Glutamatergic neuron (in vitro differentiated cells): ENCODE results near the gene DRICH1. TPM values are rescaled to one million over a fixed set of nuclear protein-coding genes. Genes with fewer than 3 reads are reported as not detected.
"Not testable (repeated sequence)": the region's sequence is repeated elsewhere in the genome, so short reads cannot be mapped to it uniquely, and the experiment has no call there.

ENCODE experiments used
- DNase-seq: peaks from one replicate; pipeline ENCODE4 v3.0.0; 2022
- H3K27ac Mint-ChIP-seq: one replicate; pipeline ENCODE4 v1.8.0; 2020; ENCODE audit warnings: mild to moderate bottlenecking, mixed read lengths, inconsistent platforms; ENCODE audit not compliant: unreplicated experiment
- H3K27me3 Mint-ChIP-seq: one replicate; pipeline ENCODE4 v1.8.0; 2020; ENCODE audit warnings: mild to moderate bottlenecking, moderate library complexity, mixed read lengths, inconsistent platforms; ENCODE audit not compliant: unreplicated experiment
- H3K36me3 Mint-ChIP-seq: one replicate; pipeline ENCODE4 v1.8.0; 2020; ENCODE audit warnings: mild to moderate bottlenecking, mixed read lengths, inconsistent platforms; ENCODE audit not compliant: unreplicated experiment
- H3K4me1 Mint-ChIP-seq: one replicate; pipeline ENCODE4 v1.8.0; 2020; ENCODE audit warnings: mild to moderate bottlenecking, low read depth, mixed read lengths, inconsistent platforms; ENCODE audit not compliant: unreplicated experiment
- H3K4me3 Mint-ChIP-seq: one replicate; pipeline ENCODE4 v1.8.0; 2020; ENCODE audit warnings: mild to moderate bottlenecking, mixed read lengths, inconsistent platforms; ENCODE audit not compliant: unreplicated experiment
- H3K9me3 Mint-ChIP-seq: one replicate; pipeline ENCODE4 v1.8.0; 2020; ENCODE audit warnings: mild to moderate bottlenecking, moderate library complexity, mixed read lengths, inconsistent platforms; ENCODE audit not compliant: unreplicated experiment
- CTCF ChIP-seq: fragments of 200-600 bp; sonication (generic); IDR thresholded peaks from one replicate; pipeline ENCODE4 v1.5.0; 2021; ENCODE audit not compliant: partially characterized antibody, unreplicated experiment
- total RNA-seq: library from RNA; stranded (reverse); fragmentation: NEBNext Ultra II Directional; extraction: Animal tissue kit (Norgen Biotek cat#: 25700); gene quantifications from one replicate; pipeline ENCODE4 v1.2.1, GENCODE V29; 2021; ENCODE audit not compliant: unreplicated experiment

Gene DRICH1
- total RNA-seq, 1 donor from 2014 or later = not detected

DNA sequence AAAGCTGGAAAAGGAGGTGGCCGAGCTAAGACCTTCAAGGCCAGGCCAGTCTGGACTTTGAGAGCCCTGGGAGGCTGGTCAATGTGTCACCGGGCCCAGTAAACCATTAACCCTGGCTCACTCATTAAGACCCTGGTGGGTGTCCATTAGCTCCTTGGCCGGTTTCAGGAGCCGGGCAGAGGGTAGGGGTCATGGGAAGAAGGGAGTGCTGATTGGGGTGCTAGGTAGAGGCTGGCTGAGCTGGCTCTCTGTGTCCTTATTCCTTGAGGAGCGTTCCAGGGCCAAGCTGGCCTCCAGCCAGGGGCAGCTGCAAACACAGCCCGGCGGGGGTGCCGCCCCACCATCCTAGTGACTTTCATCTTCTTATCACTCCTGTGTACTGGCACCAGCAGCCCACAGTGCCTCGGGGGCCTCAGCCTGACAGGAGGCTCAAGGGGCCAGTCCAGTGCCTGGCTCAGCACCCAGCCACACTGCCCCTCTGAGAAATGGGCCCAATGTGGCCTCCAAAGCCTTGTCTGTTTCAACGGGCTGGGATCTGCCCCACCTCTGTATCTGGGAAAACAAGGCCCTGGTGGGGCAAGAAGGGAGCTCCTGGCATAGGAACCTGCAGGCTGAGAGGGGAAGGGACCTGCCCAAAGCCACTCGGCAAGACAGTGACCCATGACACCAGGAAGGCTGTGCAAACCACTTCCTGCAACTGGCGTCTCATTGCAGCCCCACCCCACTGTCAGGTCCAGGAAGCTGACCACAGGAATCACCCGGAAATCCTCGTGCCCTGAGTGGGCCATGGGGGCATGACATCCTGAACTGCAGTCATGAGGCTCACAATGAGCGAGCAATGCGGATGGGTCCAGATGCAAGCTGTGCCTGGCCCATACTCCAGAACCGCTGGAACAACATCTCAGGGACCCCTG, 43.6 kb upstream of the DRICH1 start:
- H3K27ac Mint-ChIP-seq = no peak overlapping the region

GRCh38 chr22:23674886-23675501, 42.9 kb upstream of the DRICH1 start:
- DNase-seq = peak; percentile 6
- not testable (repeated sequence) for H3K4me1 Mint-ChIP-seq, H3K4me3 Mint-ChIP-seq, H3K36me3 Mint-ChIP-seq, H3K9me3 Mint-ChIP-seq, H3K27ac Mint-ChIP-seq
- peaks cover 12% of the 10 kb centered on the region for H3K27me3 Mint-ChIP-seq

More for the DNA sequence above, 43.6 kb upstream of the DRICH1 start:
- DNase-seq = peak; percentile 5
- TF ChIP-seq CTCF = no peak
- no peak overlapping the region for H3K4me3 Mint-ChIP-seq
- peaks cover 8% of the 10 kb centered on the region for H3K4me1 Mint-ChIP-seq
- peaks cover 12% of the 10 kb centered on the region for H3K27me3 Mint-ChIP-seq
- H3K36me3 Mint-ChIP-seq = no peaks in the 10 kb centered on the region
- H3K9me3 Mint-ChIP-seq = peaks cover 8% of the 10 kb centered on the region

DNA sequence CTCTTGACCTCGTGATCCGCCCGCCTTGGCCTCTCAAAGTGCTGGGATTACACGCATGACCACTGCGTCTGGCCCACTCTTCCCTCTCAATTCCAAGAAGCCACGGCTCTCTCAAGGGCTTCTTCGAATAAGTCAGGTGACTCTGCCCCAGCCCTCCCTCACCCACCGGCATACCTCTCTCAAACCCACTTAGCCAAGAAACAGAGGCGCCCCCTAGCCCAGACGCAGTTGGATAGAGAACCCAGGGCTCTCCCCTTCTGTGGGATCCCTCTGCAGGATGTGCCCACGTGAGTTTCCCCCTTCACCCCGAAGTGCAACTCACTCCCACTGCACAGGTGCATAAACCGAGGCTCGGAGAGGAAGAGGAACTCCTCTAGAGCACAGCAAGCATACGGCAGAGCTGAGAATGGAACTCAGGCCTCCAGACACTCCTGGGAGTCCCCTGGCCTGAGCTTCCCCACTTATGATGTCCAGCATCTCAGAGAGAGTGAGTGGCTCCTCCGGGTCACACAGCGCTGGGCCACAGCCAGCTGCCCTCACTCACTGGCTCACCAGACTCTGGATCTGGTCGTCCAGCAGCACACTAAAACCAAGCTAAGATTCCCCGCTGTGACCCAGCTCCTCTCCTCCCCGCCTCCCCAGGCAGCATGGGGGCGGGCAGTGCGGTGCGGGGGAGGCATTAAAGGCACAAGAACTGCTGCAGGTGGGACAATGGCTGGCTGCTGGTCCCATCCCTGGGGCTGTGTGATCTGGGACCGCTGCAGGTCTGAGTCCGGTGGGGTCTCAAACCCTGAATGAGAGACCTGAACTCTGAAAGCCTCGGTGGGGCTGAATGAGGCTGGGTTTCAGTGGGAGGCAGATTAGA, 41.9 kb upstream of the DRICH1 start:
- Mint-ChIP-seq H3K27ac (no peak overlapping the region), H3K9me3 (peaks cover 8% of the 10 kb centered on the region), H3K4me1 (peaks cover 8% of the 10 kb centered on the region), H3K4me3 (no peak overlapping the region), H3K27me3 (peaks cover 12% of the 10 kb centered on the region), H3K36me3 (no peaks in the 10 kb centered on the region)
- DNase-seq = no peak
- TF ChIP-seq CTCF = no peak

DNA sequence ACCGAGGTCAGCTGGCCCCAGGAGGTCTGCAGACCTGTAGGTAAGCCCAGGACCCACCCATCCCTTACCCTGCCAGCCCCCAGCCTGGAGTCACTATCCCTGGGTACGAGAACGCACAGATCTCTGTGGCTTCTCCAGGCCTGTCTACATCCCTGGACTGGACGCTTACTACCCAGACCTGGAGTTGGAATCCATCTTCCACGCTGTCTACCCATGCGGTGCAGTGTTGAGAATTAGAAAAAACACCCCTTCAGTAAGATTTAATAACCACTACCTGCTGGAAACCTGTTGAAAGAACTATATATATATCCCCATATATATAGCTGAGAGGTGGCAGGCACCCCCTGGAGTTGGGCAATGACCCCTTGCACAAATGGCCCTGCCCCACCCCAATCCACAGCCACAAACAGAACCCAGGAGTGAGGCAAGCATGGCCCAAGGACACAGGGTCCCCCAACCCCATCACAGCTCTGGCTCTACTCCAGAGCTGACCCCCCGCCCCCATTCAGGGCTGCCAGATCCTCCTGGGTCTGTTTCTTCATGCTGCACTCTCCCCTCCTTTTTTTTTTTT, 41.0 kb upstream of the DRICH1 start:
- Mint-ChIP-seq H3K4me1 (peaks cover 7% of the 10 kb centered on the region), H3K36me3 (no peaks in the 10 kb centered on the region), H3K27ac (no peak overlapping the region), H3K27me3 (peaks cover 11% of the 10 kb centered on the region), H3K9me3 (peaks cover 7% of the 10 kb centered on the region), H3K4me3 (no peak overlapping the region)
- no peak for TF ChIP-seq CTCF
- DNase-seq = no peak

DNA sequence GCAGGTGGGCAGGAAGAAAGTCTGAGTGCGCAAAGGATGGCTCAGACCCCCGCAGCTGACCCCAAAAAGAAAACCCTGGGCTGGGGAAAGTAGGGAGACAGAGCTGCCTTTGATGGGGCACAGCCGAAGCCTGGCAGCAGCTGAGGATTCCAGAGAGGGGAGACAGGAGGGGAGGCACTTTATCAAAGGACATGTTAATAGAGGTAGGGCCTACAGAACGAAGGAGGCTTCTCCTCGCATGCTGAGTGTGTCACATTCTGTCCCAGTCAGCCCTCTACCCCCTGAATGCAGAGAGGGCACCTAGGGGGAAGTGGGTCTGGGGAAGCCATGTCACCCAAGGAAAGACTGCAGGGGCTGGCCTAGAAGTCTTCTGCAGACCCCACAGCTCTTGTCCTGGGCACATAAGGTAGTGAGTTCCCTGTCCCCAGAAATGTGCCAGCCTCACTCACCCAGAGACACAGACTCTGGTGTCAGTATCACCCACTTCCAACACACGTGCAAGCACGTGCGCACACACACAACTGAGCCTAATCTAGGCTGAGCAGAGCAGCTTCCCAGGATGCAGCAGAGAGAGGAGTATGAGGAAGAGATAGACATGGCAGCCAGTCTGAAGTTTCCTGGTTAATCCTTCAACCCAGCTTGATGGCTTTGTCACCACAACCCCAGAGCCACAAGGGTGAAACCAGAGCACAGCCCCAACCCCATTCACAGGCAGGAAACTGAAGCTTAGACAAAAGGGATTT, 40.4 kb upstream of the DRICH1 start:
- DNase-seq, H3K9me3 Mint-ChIP-seq, H3K36me3 Mint-ChIP-seq, H3K4me1 Mint-ChIP-seq, H3K27ac Mint-ChIP-seq, H3K27me3 Mint-ChIP-seq: not testable (repeated sequence)
- peak overlapping the region; percentile 64 for H3K4me3 Mint-ChIP-seq

- not testable (repeated sequence) for DNase-seq, H3K27me3 Mint-ChIP-seq, H3K27ac Mint-ChIP-seq, H3K9me3 Mint-ChIP-seq, H3K4me1 Mint-ChIP-seq, H3K4me3 Mint-ChIP-seq, H3K36me3 Mint-ChIP-seq
Observed at GRCh38 chr22:23671387-23671786, 39.3 kb upstream of the DRICH1 start.
